IPS-18c (cell line): ENCODE data around the gene HOXD3.
A peak's percentile ranks its signal among the peaks of the same experiment; 100 is the strongest.

Experiments
- H3K4me3 ChIP-seq: 2 replicates; pipeline ENCODE4 v1.7.0; 2013; ENCODE audit warnings: low read depth, mild to moderate bottlenecking, low read length, moderate library complexity; ENCODE audit not compliant: insufficient read depth
- H3K9me3 ChIP-seq: one replicate; pipeline ENCODE4 v1.6.1; 2013; ENCODE audit warnings: mild to moderate bottlenecking, low read length, moderate library complexity; ENCODE audit not compliant: control insufficient read depth, insufficient read depth

HOXD3 gene

GRCh38 chr2:176156807-176157498 lies at the start of gene HOXD3:
TSS of gene HOXD3 (plus strand) at chr2:176157307. CDS start at chr2:176169115, 11,808 bp downstream.
- H3K9me3 ChIP-seq, result no peaks in the 10 kb centered on the region
- no peak within 1 kb of the TSS for H3K4me3 ChIP-seq

- Histone ChIP-seq H3K4me3 (no peak overlapping the region), H3K9me3 (no peaks in the 10 kb centered on the region)
Measured at GRCh38 chr2:176107731-176108181, 49.4 kb upstream of the HOXD3 start.

GRCh38 chr2:176109192-176109901 lies 47.8 kb upstream of the HOXD3 start:
- Histone ChIP-seq H3K9me3 (no peaks in the 10 kb centered on the region), H3K4me3 (no peak overlapping the region)

GRCh38 chr2:176109946-176110345 lies 47.2 kb upstream of the HOXD3 start:
- no peak overlapping the region for H3K4me3 ChIP-seq
- no peaks in the 10 kb centered on the region for H3K9me3 ChIP-seq

- Histone ChIP-seq H3K9me3 (no peaks in the 10 kb centered on the region), H3K4me3 (no peak overlapping the region)
Measured at GRCh38 chr2:176110415-176111308, 46.4 kb upstream of the HOXD3 start.

- no peak overlapping the region for H3K4me3 ChIP-seq
- H3K9me3 ChIP-seq, result no peaks in the 10 kb centered on the region
Measured at GRCh38 chr2:176111309-176111663, 45.8 kb upstream of the HOXD3 start.

- Histone ChIP-seq H3K9me3 (no peaks in the 10 kb centered on the region), H3K4me3 (no peak overlapping the region)
Measured at GRCh38 chr2:176111846-176112374, 45.2 kb upstream of the HOXD3 start.

GRCh38 chr2:176112375-176113302 lies 44.5 kb upstream of the HOXD3 start:
- H3K9me3 ChIP-seq, result no peaks in the 10 kb centered on the region
- H3K4me3 ChIP-seq, result no peak overlapping the region

- Histone ChIP-seq H3K4me3 (no peak overlapping the region), H3K9me3 (no peaks in the 10 kb centered on the region)
Measured at GRCh38 chr2:176114120-176114929, 42.8 kb upstream of the HOXD3 start.

GRCh38 chr2:176114930-176115625 lies 42.0 kb upstream of the HOXD3 start:
- Histone ChIP-seq H3K9me3 (no peaks in the 10 kb centered on the region), H3K4me3 (no peak overlapping the region)

GRCh38 chr2:176115883-176116813 lies 41.0 kb upstream of the HOXD3 start, which contains the start of gene HOXD10:
TSS of gene HOXD10 (plus strand) at chr2:176116778. CDS start at chr2:176116834, 56 bp downstream.
- H3K4me3 ChIP-seq, result peak within 1 kb of the TSS; percentile 29; the same call in 1 of the 2 replicates

GRCh38 chr2:176117162-176117822 lies 39.8 kb upstream of the HOXD3 start:
- Histone ChIP-seq H3K9me3 (no peaks in the 10 kb centered on the region), H3K4me3 (no peak overlapping the region)

More at GRCh38 chr2:176115883-176116813, 41.0 kb upstream of the HOXD3 start, which contains the start of gene HOXD10:
- no peaks in the 10 kb centered on the region for H3K9me3 ChIP-seq

GRCh38 chr2:176117823-176118371 lies 39.2 kb upstream of the HOXD3 start:
- no peak overlapping the region for H3K4me3 ChIP-seq

More at GRCh38 chr2:176117823-176118371, 39.2 kb upstream of the HOXD3 start:
- H3K9me3 ChIP-seq, result no peaks in the 10 kb centered on the region
